ENCODE data around the gene MTERF4. TPM values are rescaled to one million over a fixed set of nuclear protein-coding genes. Genes with fewer than 3 reads are reported as not detected.
"Not testable (repeated sequence)": the region's sequence is repeated elsewhere in the genome, so short reads cannot be mapped to it uniquely, and the experiment has no call there.

The MTERF4 gene
- total and polyA plus RNA-seq, 2 of the 13 experiments (the other 11 are each of a cell fraction or from before 2014, with no cell fraction given): 50.5 to 59.8 TPM

DNA sequence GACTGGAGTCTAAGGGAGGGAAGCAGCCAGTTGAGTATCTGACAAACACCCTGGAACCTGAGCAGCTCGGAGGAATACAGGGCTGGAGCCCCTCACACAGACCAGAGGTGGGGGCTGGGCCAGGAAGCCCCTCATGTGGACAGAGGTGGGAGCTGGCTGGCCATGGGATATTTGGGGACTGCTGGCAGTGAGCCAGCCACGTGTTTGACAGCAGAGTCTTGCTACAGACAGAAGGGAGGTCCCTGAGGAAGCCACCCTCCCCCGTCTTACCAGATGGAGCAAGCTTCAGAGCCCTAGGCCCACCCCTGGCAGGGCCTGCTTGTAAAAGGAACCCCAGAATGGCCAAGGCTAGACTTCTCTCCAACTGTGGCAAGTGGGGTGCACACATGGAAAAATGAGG, 3.6 kb upstream of the MTERF4 start:
- TF ChIP-seq TBX2 (CRISPR knock-in tag; IDR thresholded peaks at IDR 0.05; ENCODE audit: borderline replicate concordance) (no peak), SMAD3 (CRISPR knock-in tag; IDR thresholded peaks at IDR 0.05) (no peak), ZUFSP (CRISPR knock-in tag; IDR thresholded peaks at IDR 0.05; ENCODE audit: borderline replicate concordance) (no peak), FOXO1 (CRISPR knock-in tag; IDR thresholded peaks at IDR 0.05) (no peak), ZGPAT (CRISPR knock-in tag; IDR thresholded peaks at IDR 0.05) (no peak), ZNF501 (CRISPR knock-in tag; IDR thresholded peaks at IDR 0.05) (no peak), SIN3A (IDR thresholded peaks at IDR 0.05; ENCODE audit: borderline replicate concordance, low read depth, low read length) (no peak), KLF16 (CRISPR knock-in tag; IDR thresholded peaks at IDR 0.05) (no peak), ZMAT3 (CRISPR knock-in tag; conservative IDR thresholded peaks at IDR 0.05) (no peak), MEIS1 (CRISPR knock-in tag; IDR thresholded peaks at IDR 0.05; ENCODE audit: borderline replicate concordance) (no peak)
- no peak overlapping the region for H3K4me2 ChIP-seq (ENCODE audit: low read depth, low read length)
- H3K27me3 ChIP-seq (ENCODE audit: control insufficient read depth in 1 of 2, insufficient read depth in 2 of 2, low read length in 2 of 2): no peaks in the 10 kb centered on the region; a peak in 1 of 5 replicates
- ATAC-seq (no peak), FAIRE-seq (no peak), DNase-seq (ENCODE audit: low spot score) (no peak)
- no peak overlapping the region for H3K27ac ChIP-seq (ENCODE audit: extremely low read length, insufficient read depth, low read length)
- WGBS (ENCODE audit: low lambda C conversion rate): 76% methylated on average over 3 of the region's 3 CpGs
- H3K36me3 ChIP-seq (replicated peaks in 1 of 2; ENCODE audit: control insufficient read depth in 1 of 2, insufficient read depth in 2 of 2, low read length in 2 of 2): peaks cover 2 to 14% of the 10 kb centered on the region in 2 experiments; a peak in 2 of 5 replicates
- no peak overlapping the region for H3K9ac ChIP-seq (ENCODE audit: insufficient read depth, low read depth, low read length)
- H3K4me3 ChIP-seq (replicated peaks in 1 of 3; ENCODE audit: insufficient read depth in 1 of 3, low read depth in 2 of 3, low read length in 3 of 3): no peak overlapping the region
- in situ Hi-C loops (cut with HindIII; ENCODE audit: extremely low pct_ligation_motif_present, low pct_unique_long_range_greater_than_20kb) (no loop called here), intact Hi-C loops (cut with micrococcal nuclease; ENCODE audit: unreplicated experiment) (no loop called here)
- no peaks in the 10 kb centered on the region for H4K20me1 ChIP-seq (ENCODE audit: insufficient read depth, low read length)
- H3K4me1 ChIP-seq (ENCODE audit: insufficient read depth, low read length): peaks cover 20% of the 10 kb centered on the region
- CTCF ChIA-PET (ENCODE audit: low intra/inter-chr PET ratio, low total read pairs): no interaction called here
- POLR2A ChIA-PET: interaction anchor here (0.6 kb wide), 1 partner anchor 45 kb away, joined by 3 read pairs; the partner anchor contains the start of gene PPP1R7
- no TSS peak for BruUV-seq (replicated peaks)
- no peak overlapping the region for H2AFZ ChIP-seq (ENCODE audit: low read length)
- H3K79me2 ChIP-seq (ENCODE audit: insufficient read depth, low read length): peaks cover 22% of the 10 kb centered on the region
- no peaks in the 10 kb centered on the region for H3K9me3 ChIP-seq (ENCODE audit: low read length)

- CTCF ChIA-PET (ENCODE audit: low intra/inter-chr PET ratio, low total read pairs); DNase-seq (ENCODE audit: low spot score); H2AFZ ChIP-seq (ENCODE audit: low read length); ATAC-seq; H3K9ac ChIP-seq (ENCODE audit: insufficient read depth, low read depth, low read length); FAIRE-seq; H3K9me3 ChIP-seq (ENCODE audit: low read length); H3K4me3 ChIP-seq (replicated peaks in 1 of 3; ENCODE audit: insufficient read depth in 1 of 3, low read depth in 2 of 3, low read length in 3 of 3); H3K27me3 ChIP-seq (ENCODE audit: control insufficient read depth in 1 of 2, insufficient read depth in 2 of 2, low read length in 2 of 2); H4K20me1 ChIP-seq (ENCODE audit: insufficient read depth, low read length); H3K4me2 ChIP-seq (ENCODE audit: low read depth, low read length); in situ Hi-C loops (cut with HindIII; ENCODE audit: extremely low pct_ligation_motif_present, low pct_unique_long_range_greater_than_20kb); intact Hi-C loops (cut with micrococcal nuclease; ENCODE audit: unreplicated experiment); H3K27ac ChIP-seq (ENCODE audit: extremely low read length, insufficient read depth, low read length); BruUV-seq (replicated peaks): not testable (repeated sequence)
- Histone ChIP-seq H3K4me1 (ENCODE audit: insufficient read depth, low read length) (peaks cover 30% of the 10 kb centered on the region), H3K79me2 (ENCODE audit: insufficient read depth, low read length) (peaks cover 32% of the 10 kb centered on the region), H3K36me3 (replicated peaks in 1 of 2; ENCODE audit: control insufficient read depth in 1 of 2, insufficient read depth in 2 of 2, low read length in 2 of 2) (peaks cover 4 to 16% of the 10 kb centered on the region in 2 experiments; a peak in 4 of 5 replicates)
- POLR2A ChIA-PET: interaction anchor here (4.5 kb wide), 1 partner anchor 12 kb away, joined by 37 read pairs; no protein-coding TSS in a partner anchor
- WGBS (ENCODE audit: low lambda C conversion rate): 97% methylated on average over 10 of the region's 10 CpGs
These were observed 2.5 kb upstream of the MTERF4 start for GRCh38 chr2:241104611-241105010.
